Measurements from ENCODE around the gene SRC.

The SRC gene

DNA sequence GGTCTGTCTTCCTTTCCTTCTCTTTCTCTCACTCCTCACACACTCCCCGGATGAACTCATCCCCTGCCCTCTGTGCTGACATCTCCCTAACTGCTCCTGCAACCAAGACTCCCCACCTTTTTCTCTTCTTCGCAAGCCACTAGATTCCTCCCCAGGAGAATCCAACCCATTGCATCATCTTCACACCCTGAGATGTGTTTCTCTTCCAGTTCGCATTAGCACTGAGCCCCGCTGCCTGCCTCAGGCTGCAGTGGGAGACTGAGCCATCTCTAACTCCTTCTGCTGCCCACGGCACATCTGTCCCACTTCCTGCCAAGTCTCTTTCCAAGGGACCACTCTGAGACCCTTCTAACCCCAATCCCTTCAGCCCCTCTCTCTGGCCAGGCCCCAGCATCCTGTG is 107.9 kb downstream of the SRC start:
- no peak for DNase-seq (ENCODE audit: low spot score)

DNA sequence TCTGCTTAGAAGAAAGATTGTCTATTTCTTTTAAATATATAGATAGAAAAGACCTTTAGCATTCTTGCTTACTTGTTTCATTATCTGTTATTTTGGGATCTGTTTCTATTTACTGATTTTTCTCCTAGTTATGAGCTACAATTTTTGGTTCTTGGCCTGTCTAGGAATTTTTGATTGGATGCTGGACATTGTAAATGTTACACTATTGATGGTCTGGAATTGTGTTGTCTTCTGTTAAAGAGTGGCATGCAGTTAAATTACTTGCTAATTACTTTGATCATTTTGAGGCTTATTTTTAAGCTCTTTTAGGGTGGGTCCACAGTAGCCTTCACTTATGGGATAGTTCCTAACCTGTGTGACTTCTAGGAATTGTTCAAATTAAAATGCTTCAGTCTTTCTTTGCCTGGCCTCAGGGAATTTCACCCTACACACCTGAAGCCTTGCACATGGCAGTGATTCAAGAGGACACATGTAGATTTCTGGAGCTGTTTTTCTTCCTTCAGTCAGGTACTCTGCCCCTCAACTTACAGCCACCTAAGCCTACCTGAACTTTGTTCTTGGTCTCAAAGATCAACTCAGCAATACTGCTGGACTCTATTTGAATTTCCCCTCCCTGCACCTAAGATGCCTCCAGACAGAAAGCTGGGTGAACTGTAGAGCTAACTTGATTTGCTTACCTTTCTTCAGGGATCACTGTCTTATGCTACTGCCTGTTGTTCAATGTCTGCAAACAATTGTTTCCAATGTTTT is 108.9 kb downstream of the SRC start:
- DNase-seq (ENCODE audit: low spot score) = no peak
